ENCODE measurements around the gene COL25A1.
"Not testable (repeated sequence)": the region's sequence is repeated elsewhere in the genome, so short reads cannot be mapped to it uniquely, and the experiment has no call there.

Gene COL25A1

GRCh38 chr4:109046471-109047201 lies 255.8 kb downstream of the COL25A1 start:
- DNase-seq = no peak

- no peak for DNase-seq
These were observed 258.0 kb downstream of the COL25A1 start for GRCh38 chr4:109044431-109044830.

DNA sequence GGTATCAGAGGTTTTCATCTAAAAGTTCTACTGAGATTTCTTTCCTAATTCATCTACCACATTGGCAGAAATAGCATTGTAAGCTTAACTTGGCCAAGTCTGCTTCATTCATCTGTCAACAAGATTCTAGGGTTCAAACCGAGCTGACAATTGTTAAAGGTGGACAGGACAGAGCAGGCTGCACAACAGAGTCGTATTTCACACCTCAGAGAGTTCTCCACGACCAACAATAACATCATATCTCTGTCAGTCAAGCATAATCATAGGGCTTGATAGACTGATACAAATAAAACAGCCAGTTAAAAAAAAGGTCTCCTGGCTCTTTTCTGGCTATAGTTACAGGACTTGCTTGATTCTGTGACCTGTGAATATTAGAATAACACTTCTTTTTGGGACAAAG lies 259.2 kb downstream of the COL25A1 start:
- no peak for DNase-seq

- DNase-seq = no peak
These were observed 260.7 kb downstream of the COL25A1 start for GRCh38 chr4:109041463-109042360.

DNA sequence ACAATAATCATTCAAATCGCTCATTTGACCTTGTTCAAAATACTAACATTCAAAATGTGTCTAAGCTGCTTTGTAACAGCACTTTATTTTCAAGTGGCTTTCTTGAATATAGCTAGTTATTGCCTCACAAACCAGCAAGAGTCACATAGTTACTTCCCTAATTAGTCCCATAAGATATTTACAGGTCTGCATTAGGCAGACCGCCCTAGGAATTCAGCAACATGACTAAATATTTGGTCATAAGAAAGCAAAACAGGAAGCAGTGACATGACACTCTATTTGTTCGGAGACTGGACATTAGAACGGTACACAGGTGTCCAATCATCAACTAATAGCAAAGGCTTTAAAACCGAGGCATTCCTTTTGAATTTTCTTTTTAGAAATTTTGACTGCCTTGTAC lies 262.0 kb downstream of the COL25A1 start:
- DNase-seq = no peak

- no peak for DNase-seq
These were observed 265.4 kb downstream of the COL25A1 start for GRCh38 chr4:109037026-109037425.

DNA sequence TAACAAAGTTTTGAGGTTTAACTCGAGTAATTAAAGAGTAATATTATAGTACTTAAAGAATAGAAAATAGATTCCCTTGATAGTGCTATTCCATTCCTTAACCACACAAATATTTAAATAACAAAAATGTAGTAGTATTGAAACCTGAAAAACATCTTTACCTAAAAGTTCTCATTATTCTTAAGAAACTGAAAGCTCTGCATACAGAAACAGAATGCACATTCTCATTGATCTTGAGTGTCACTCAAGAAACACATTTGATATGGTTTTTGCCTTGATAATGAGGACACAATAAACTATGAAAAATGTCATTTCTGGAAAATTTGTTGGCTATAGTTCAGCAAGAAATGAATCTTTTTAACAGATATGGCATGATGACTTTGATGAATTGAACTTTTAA lies 268.5 kb downstream of the COL25A1 start:
- no peak for DNase-seq

DNA sequence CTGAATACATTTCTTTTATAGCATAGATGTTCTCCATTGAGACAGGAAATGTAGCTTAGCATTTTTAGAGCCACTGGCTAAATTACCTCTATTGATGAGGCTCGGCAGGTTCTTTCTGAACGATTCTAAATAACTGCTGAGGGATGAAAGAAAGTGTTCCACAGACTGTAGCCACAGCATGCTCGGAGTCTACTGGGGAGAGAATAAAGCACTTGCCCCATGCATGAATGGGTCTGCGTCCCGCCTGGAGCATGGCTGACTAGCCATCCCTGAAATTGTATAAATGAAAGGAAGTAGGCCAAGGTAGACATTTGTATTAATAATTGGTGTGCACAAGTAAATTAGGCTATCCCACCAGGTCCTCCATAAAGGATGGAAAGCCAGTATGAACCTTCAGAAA lies 269.8 kb downstream of the COL25A1 start:
- DNase-seq = no peak

DNA sequence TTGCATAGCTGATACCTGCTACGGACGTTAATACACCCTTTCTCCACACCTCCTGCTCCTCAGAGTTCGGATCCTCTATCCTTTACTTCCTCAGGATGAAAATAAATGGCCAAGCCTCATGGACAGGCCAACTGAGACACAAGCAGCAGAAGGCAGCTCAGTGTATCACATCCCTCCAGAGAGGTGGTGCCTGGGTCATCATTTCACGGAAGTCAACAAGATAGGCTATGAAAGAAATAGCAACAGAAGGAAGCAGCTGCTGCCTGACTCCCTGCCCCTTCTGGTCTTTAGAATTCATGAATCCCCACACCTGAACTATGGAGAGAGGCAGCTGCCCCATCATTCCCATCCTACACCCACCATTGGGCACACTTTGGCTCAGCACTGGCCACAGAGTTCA lies 272.5 kb downstream of the COL25A1 start:
- no peak for DNase-seq

GRCh38 chr4:109027016-109027500 lies 275.4 kb downstream of the COL25A1 start:
- no peak for DNase-seq

GRCh38 chr4:109026588-109026987 lies 275.9 kb downstream of the COL25A1 start:
- no peak for DNase-seq

GRCh38 chr4:109025471-109026076 lies 276.9 kb downstream of the COL25A1 start:
- no peak for DNase-seq

DNA sequence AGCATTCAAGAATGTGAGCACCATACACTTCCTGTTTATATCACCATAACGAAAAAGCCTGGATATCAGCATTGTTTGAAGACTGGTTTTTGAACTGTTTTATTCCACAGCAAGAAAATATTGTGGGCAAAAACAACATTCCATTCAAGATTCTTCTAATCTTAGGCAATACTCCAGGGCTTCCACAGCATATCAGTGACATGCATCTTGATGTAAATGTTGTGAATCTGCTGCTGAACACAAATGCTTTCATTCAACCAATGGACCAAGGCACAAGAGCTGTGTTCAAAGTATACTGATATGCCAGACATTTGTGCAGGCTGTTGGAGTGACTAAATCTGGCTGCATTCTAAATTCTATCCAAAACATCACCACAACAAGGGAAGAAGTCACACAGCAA lies 279.5 kb downstream of the COL25A1 start:
- DNase-seq = no peak

- DNase-seq = not testable (repeated sequence)
These were observed 280.8 kb downstream of the COL25A1 start for GRCh38 chr4:109021630-109022029.

- DNase-seq = no peak
These were observed 281.6 kb downstream of the COL25A1 start for GRCh38 chr4:109020861-109021260.

DNA sequence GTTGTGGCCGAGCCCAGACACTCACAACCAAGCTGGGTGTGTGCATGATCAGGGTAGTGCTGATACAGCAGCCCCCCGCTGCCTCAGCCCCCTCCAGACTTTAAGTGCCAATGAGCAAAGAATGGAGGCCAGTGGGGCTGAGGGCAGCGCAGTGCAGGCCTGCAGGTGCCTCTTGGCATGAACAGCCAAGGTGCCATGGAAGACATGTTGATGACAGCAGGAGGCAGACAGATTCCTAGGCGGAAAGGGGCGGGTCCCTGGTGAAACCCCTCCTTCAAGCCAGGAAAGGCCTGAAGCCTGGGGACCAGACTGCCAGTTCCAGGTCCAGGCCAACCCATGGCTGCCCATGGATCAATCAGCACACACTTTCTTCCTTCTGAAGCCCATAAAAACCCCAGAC lies 286.3 kb downstream of the COL25A1 start:
- DNase-seq = no peak

DNA sequence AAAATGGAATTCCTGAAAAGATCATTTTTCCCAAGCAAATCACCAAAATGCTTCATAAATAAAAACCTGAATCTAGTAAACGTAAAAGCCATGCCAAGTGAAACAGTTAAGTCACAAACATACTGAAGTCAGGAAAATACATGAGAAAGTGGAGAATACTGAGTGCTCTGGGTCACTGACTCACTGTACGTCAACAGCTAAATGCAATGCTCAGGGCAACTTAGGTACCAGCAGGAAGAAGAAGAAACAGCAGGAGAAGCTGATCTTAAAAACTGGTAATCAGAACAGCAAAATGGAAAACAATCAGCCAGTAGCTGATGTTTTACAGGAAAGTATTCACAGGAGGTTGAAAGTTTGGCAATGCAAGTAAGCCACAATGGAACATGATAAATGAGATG lies 287.0 kb downstream of the COL25A1 start:
- no peak for DNase-seq

GRCh38 chr4:109014593-109015412 lies 287.7 kb downstream of the COL25A1 start:
- no peak for DNase-seq

DNA sequence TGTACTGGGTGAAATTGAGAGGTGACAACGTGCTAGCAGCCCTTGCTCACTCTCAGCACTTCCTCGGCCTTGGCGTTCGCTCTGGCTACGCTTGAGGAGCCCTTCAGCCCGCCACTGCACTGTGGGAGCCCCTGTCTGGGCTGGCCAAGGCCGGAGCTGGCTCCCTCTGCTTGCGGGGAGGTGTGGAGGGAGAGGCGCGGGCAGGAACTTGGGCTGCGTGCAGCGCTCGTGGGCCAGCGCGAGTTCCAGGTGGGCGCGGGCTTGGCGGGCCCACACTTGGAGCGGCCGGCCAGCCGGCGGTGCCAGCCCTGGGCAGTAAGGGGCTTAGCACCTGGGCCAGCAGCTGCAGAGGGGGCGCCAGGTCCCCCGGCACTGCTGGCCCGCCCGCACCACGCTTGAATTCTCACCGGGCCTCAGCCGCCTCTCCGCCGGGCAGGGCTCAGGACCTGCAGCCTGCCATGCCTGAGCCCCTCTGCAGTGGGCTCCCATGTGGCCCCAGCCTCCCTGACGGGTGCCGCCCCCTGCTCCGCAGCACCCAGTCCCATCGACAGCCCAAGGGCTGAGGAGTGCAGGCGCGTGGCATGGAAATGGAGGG lies 290.1 kb downstream of the COL25A1 start:
- no peak for DNase-seq

- no peak for DNase-seq
These were observed 291.0 kb downstream of the COL25A1 start for GRCh38 chr4:109011241-109012026.

GRCh38 chr4:109010521-109010920 lies 291.9 kb downstream of the COL25A1 start:
- no peak for DNase-seq
